ENCODE data around the gene RABL6.
"Not testable (repeated sequence)": the region's sequence is repeated elsewhere in the genome, so short reads cannot be mapped to it uniquely, and the experiment has no call there.

Gene RABL6

GRCh38 chr9:136796775-136797347 is 10.9 kb upstream of the RABL6 start:
- DNase-seq: not testable (repeated sequence)

GRCh38 chr9:136798708-136799078 is 9.1 kb upstream of the RABL6 start:
- no peak for DNase-seq

- DNase-seq: no peak
Observed at GRCh38 chr9:136799079-136799853, 8.5 kb upstream of the RABL6 start.

- peak; percentile 94 for DNase-seq
Observed at GRCh38 chr9:136799854-136800657, 7.7 kb upstream of the RABL6 start.

- no peak for DNase-seq
Observed at GRCh38 chr9:136802321-136802720, 5.4 kb upstream of the RABL6 start.

GRCh38 chr9:136803009-136803550 is 4.7 kb upstream of the RABL6 start:
- not testable (repeated sequence) for DNase-seq

- no peak for DNase-seq
Observed at GRCh38 chr9:136803551-136804508, 3.9 kb upstream of the RABL6 start.

GRCh38 chr9:136804509-136805206 is 3.1 kb upstream of the RABL6 start:
- no peak for DNase-seq

GRCh38 chr9:136805207-136805740 is 2.5 kb upstream of the RABL6 start:
- DNase-seq: no peak

GRCh38 chr9:136806067-136806466 is 1.7 kb upstream of the RABL6 start:
- no peak for DNase-seq

GRCh38 chr9:136806631-136807201 is 1.0 kb upstream of the RABL6 start:
- no peak for DNase-seq

GRCh38 chr9:136808075-136808805 is 492 bp downstream of the RABL6 start:
- DNase-seq: peak; percentile 49 to 63

- DNase-seq: no peak
Observed at GRCh38 chr9:136808806-136809158, 1.0 kb downstream of the RABL6 start.

GRCh38 chr9:136814725-136815421 is 7.1 kb downstream of the RABL6 start:
- DNase-seq: no peak

GRCh38 chr9:136815422-136815782 is 7.7 kb downstream of the RABL6 start:
- DNase-seq: no peak

- no peak for DNase-seq
Observed at GRCh38 chr9:136820971-136821825, 13.4 kb downstream of the RABL6 start.

- no peak for DNase-seq
Observed at GRCh38 chr9:136821826-136822544, 14.2 kb downstream of the RABL6 start.

All from activated CD4-positive, alpha-beta T cell treated with anti-CD3 and anti-CD28 coated beads for 4 hours (primary cell).